Measurements from ENCODE around the gene WFS1. TPM values are rescaled to one million over a fixed set of nuclear protein-coding genes. Genes with fewer than 3 reads are reported as not detected.

WFS1 gene
- total and polyA plus RNA-seq, 2 of the 13 experiments (the other 11 are each of a cell fraction or from before 2014, with no cell fraction given): 39.1 to 42.2 TPM

DNA sequence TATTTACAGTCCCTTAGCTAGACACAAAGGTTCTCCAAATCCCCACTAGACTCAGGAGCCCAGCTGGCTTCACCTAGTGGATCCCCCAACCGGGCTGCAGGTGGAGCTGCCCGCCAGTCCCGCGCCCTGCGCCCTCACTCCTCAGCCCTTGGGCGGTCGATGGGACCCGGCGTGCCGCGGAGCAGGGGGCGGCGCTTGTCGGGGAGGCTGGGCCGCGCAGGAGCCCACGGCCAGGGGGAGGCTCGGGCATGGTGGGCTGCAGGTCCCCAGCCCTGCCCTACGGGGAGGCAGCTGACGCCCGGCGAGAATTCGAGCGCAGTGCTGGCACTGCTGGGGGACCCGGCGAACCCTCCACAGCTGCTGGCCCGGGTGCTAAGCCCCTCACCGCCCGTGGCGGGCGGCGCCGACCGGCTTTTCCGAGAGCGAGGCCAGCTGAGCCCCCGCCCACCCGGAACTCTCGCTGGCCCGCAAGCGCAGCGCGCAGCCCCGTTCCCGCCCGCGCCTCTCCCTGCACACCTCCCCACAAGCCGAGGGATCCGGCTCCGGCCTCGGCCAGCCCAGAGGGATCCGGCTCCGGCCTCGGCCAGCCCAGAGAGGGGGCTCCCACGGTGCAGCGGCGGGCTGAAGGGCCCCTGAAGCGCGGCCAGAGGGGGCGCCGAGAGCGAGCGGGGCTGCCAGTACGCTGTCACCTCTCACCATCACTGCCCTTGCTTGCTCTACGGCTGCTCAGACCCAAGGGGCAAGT is 39.4 kb downstream of the WFS1 start (continued):
- TF ChIP-seq, protein P1, sequence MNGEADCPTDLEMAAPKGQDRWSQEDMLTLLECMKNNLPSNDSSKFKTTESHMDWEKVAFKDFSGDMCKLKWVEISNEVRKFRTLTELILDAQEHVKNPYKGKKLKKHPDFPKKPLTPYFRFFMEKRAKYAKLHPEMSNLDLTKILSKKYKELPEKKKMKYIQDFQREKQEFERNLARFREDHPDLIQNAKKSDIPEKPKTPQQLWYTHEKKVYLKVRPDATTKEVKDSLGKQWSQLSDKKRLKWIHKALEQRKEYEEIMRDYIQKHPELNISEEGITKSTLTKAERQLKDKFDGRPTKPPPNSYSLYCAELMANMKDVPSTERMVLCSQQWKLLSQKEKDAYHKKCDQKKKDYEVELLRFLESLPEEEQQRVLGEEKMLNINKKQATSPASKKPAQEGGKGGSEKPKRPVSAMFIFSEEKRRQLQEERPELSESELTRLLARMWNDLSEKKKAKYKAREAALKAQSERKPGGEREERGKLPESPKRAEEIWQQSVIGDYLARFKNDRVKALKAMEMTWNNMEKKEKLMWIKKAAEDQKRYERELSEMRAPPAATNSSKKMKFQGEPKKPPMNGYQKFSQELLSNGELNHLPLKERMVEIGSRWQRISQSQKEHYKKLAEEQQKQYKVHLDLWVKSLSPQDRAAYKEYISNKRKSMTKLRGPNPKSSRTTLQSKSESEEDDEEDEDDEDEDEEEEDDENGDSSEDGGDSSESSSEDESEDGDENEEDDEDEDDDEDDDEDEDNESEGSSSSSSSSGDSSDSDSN (CRISPR knock-in tag; IDR thresholded peaks at IDR 0.05): peak; percentile 90
- peak; percentile 85; the same call in 1 of the 2 replicates for TF ChIP-seq POGZ (CRISPR knock-in tag; IDR thresholded peaks at IDR 0.05)
- TF ChIP-seq CCDC6 (CRISPR knock-in tag; IDR thresholded peaks at IDR 0.05): peak; percentile 66
- peak; percentile 73 for TF ChIP-seq ONECUT2 (CRISPR knock-in tag; IDR thresholded peaks at IDR 0.05)
- TF ChIP-seq, protein P2, sequence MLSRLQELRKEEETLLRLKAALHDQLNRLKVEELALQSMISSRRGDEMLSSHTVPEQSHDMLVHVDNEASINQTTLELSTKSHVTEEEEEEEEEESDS (CRISPR knock-in tag; IDR thresholded peaks at IDR 0.05; ENCODE audit: borderline replicate concordance): 0 out of 2 replicates have a peak, but pooled peaks have one; percentile 36
- peak; percentile 50; the same call in 1 of the 2 replicates for TF ChIP-seq RXRB (CRISPR knock-in tag; IDR thresholded peaks at IDR 0.05; ENCODE audit: borderline replicate concordance)
- TF ChIP-seq, protein P3, sequence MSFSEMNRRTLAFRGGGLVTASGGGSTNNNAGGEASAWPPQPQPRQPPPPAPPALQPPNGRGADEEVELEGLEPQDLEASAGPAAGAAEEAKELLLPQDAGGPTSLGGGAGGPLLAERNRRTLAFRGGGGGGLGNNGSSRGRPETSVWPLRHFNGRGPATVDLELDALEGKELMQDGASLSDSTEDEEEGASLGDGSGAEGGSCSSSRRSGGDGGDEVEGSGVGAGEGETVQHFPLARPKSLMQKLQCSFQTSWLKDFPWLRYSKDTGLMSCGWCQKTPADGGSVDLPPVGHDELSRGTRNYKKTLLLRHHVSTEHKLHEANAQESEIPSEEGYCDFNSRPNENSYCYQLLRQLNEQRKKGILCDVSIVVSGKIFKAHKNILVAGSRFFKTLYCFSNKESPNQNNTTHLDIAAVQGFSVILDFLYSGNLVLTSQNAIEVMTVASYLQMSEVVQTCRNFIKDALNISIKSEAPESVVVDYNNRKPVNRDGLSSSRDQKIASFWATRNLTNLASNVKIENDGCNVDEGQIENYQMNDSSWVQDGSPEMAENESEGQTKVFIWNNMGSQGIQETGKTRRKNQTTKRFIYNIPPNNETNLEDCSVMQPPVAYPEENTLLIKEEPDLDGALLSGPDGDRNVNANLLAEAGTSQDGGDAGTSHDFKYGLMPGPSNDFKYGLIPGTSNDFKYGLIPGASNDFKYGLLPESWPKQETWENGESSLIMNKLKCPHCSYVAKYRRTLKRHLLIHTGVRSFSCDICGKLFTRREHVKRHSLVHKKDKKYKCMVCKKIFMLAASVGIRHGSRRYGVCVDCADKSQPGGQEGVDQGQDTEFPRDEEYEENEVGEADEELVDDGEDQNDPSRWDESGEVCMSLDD (CRISPR knock-in tag; IDR thresholded peaks at IDR 0.05; ENCODE audit: borderline replicate concordance): 0 out of 2 replicates have a peak, but pooled peaks have one; percentile 33
- TF ChIP-seq SMAD9 (CRISPR knock-in tag; IDR thresholded peaks at IDR 0.05): no peak
- TF ChIP-seq ZBTB21 (CRISPR knock-in tag; IDR thresholded peaks at IDR 0.05): no peak
- peak; percentile 56; the same call in 1 of the 2 replicates for TF ChIP-seq MYC (CRISPR knock-in tag; IDR thresholded peaks at IDR 0.05; ENCODE audit: borderline replicate concordance)
- peak; percentile 69 for TF ChIP-seq KAT8 (CRISPR knock-in tag; IDR thresholded peaks at IDR 0.05)
- TF ChIP-seq KDM5B (CRISPR knock-in tag; IDR thresholded peaks at IDR 0.05; ENCODE audit: borderline replicate concordance): peak; percentile 86; the same call in 1 of the 2 replicates
- TF ChIP-seq GATAD2A (CRISPR knock-in tag; IDR thresholded peaks at IDR 0.05): peak; percentile 59; the same call in 1 of the 2 replicates
- TF ChIP-seq SMYD3 (CRISPR knock-in tag; IDR thresholded peaks at IDR 0.05): peak; percentile 74; the same call in 1 of the 2 replicates
- peak; percentile 53 for TF ChIP-seq PTBP1 (IDR thresholded peaks at IDR 0.05; ENCODE audit: low read depth, low read length, poor library complexity, severe bottlenecking)
- TF ChIP-seq, protein P4, sequence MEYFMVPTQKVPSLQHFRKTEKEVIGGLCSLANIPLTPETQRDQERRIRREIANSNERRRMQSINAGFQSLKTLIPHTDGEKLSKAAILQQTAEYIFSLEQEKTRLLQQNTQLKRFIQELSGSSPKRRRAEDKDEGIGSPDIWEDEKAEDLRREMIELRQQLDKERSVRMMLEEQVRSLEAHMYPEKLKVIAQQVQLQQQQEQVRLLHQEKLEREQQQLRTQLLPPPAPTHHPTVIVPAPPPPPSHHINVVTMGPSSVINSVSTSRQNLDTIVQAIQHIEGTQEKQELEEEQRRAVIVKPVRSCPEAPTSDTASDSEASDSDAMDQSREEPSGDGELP (IDR thresholded peaks at IDR 0.05; ENCODE audit: borderline replicate concordance, low read depth): peak; percentile 66; the same call in 1 of the 2 replicates
- TF ChIP-seq ZBTB8A (CRISPR knock-in tag; IDR thresholded peaks at IDR 0.05; ENCODE audit: borderline replicate concordance, low read depth): peak; percentile 92; the same call in 1 of the 2 replicates
- TF ChIP-seq ZNF33A (CRISPR knock-in tag; IDR thresholded peaks at IDR 0.05; ENCODE audit: borderline replicate concordance): peak; percentile 40; the same call in 1 of the 2 replicates
- TF ChIP-seq HOXA5 (CRISPR knock-in tag; IDR thresholded peaks at IDR 0.05): peak; percentile 79
- TF ChIP-seq HNRNPLL (IDR thresholded peaks at IDR 0.05; ENCODE audit: low read depth, low read length, poor library complexity, severe bottlenecking): peak; percentile 66
- 0 out of 2 replicates have a peak, but pooled peaks have one; percentile 30 for TF ChIP-seq TOE1 (CRISPR knock-in tag; IDR thresholded peaks at IDR 0.05)
